ENCODE measurements around the gene DEPP1.

Gene DEPP1

GRCh38 chr10:44926751-44927351, 51.8 kb downstream of the DEPP1 start:
- Histone ChIP-seq H3K4me1 (ENCODE audit: control insufficient read depth, low read length) (no peaks in the 10 kb centered on the region), H4K20me1 (ENCODE audit: control insufficient read depth, insufficient read depth, low read depth, low read length) (no peaks in the 10 kb centered on the region), H3K4me3 (ENCODE audit: low read length) (no peak overlapping the region), H3K9me2 (replicated peaks; ENCODE audit: control insufficient read depth, low read length) (no peaks in the 10 kb centered on the region), H3K27me3 (ENCODE audit: control insufficient read depth, low read length) (no peaks in the 10 kb centered on the region), H3K36me3 (ENCODE audit: control insufficient read depth, low read length) (no peaks in the 10 kb centered on the region), H3K79me2 (ENCODE audit: control insufficient read depth, low read length) (no peaks in the 10 kb centered on the region), H3F3A (ENCODE audit: control insufficient read depth, insufficient read depth) (no peaks in the 10 kb centered on the region), H3K27ac (ENCODE audit: low read depth, low read length) (no peak overlapping the region), H3K9me3 (ENCODE audit: control insufficient read depth, insufficient read depth, low read length) (no peaks in the 10 kb centered on the region), H3K4me2 (ENCODE audit: low read length) (no peak overlapping the region)
- TF ChIP-seq EZH2phosphoT487 (IDR thresholded peaks at IDR 0.05; ENCODE audit: borderline replicate concordance, low read length): no peak
- TF ChIP-seq, protein P1, sequence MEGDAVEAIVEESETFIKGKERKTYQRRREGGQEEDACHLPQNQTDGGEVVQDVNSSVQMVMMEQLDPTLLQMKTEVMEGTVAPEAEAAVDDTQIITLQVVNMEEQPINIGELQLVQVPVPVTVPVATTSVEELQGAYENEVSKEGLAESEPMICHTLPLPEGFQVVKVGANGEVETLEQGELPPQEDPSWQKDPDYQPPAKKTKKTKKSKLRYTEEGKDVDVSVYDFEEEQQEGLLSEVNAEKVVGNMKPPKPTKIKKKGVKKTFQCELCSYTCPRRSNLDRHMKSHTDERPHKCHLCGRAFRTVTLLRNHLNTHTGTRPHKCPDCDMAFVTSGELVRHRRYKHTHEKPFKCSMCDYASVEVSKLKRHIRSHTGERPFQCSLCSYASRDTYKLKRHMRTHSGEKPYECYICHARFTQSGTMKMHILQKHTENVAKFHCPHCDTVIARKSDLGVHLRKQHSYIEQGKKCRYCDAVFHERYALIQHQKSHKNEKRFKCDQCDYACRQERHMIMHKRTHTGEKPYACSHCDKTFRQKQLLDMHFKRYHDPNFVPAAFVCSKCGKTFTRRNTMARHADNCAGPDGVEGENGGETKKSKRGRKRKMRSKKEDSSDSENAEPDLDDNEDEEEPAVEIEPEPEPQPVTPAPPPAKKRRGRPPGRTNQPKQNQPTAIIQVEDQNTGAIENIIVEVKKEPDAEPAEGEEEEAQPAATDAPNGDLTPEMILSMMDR (IDR thresholded peaks at IDR 0.05; ENCODE audit: low read depth, low read length, poor library complexity, severe bottlenecking): no peak
